ENCODE measurements around the gene DNAJC6. TPM values are rescaled to one million over a fixed set of nuclear protein-coding genes. Genes with fewer than 3 reads are reported as not detected.

Gene DNAJC6
- total RNA-seq, 4 donors from 2014 or later, result 0.11 to 1.3 (median 0.34) TPM

DNA sequence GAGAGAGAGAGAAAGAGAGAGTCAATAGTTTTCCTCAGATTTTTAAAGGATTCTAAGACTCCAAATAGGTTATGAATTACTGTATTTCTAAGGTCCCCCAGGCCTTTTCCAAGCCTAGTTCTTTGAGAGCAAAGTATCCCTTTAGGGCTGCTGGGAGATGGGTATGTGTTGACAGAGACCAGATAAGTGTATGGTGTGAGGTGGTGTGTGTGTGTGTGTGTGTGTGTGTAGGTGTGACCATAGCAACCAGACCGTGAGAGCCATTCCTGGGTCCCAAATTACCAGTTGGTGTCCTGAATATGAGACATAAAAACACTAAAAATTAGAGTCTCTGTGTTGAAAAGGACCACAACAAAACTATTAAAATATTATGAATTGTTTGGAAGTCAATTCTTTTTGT lies 41.7 kb upstream of the DNAJC6 start:
- Histone ChIP-seq H3K27ac (no peak overlapping the region), H3K4me3 (no peak overlapping the region), H3K9me3 (no peaks in the 10 kb centered on the region), H3K4me1 (peaks cover 8 to 23% (median 12%) of the 10 kb centered on the region in 3 donors), H3K36me3 (no peaks in the 10 kb centered on the region), H3K27me3 (peaks cover 0 to 33% (median 0%) of the 10 kb centered on the region in 4 donors)
- 67 to 75% methylated on average over 1 of the region's 1 CpG for WGBS, 2 donors
- intact Hi-C loops (cut with DNase I), result no loop called here
- TF ChIP-seq, protein P1, sequence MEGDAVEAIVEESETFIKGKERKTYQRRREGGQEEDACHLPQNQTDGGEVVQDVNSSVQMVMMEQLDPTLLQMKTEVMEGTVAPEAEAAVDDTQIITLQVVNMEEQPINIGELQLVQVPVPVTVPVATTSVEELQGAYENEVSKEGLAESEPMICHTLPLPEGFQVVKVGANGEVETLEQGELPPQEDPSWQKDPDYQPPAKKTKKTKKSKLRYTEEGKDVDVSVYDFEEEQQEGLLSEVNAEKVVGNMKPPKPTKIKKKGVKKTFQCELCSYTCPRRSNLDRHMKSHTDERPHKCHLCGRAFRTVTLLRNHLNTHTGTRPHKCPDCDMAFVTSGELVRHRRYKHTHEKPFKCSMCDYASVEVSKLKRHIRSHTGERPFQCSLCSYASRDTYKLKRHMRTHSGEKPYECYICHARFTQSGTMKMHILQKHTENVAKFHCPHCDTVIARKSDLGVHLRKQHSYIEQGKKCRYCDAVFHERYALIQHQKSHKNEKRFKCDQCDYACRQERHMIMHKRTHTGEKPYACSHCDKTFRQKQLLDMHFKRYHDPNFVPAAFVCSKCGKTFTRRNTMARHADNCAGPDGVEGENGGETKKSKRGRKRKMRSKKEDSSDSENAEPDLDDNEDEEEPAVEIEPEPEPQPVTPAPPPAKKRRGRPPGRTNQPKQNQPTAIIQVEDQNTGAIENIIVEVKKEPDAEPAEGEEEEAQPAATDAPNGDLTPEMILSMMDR (IDR thresholded peaks at IDR 0.05), result no peak
- no peak for TF ChIP-seq POLR2A (IDR thresholded peaks at IDR 0.05)
- no peak for DNase-seq

DNA sequence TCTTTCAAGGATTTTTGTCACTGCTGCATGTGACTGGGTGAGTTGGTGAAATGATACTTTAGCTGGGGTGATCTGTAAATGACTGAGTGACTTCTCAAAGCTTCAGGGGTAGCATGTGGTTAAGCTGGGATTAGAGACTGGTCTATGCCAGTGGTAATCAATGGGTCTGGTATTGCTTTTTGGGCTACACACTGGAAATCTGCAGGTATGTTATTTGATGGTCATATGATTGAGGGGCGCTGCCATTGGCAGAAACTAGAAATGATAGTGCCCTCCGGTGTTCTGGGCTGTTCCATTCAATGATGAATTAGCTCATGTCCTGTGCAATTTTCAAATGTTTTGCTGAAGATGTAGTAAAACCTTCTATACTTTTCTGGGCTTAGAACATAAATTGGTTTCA lies 39.7 kb upstream of the DNAJC6 start:
- H3K36me3 ChIP-seq, result no peaks in the 10 kb centered on the region
- H3K9me3 ChIP-seq, result no peaks in the 10 kb centered on the region
- peaks cover 0 to 25% (median 0%) of the 10 kb centered on the region in 4 donors for H3K27me3 ChIP-seq
- H3K4me3 ChIP-seq, result no peak overlapping the region
- no peak overlapping the region for H3K27ac ChIP-seq
- WGBS, 2 donors, result 60 to 72% methylated on average over 2 of the region's 2 CpGs
- intact Hi-C loops (cut with DNase I), result no loop called here
- peaks cover 8 to 19% (median 12%) of the 10 kb centered on the region in 3 donors for H3K4me1 ChIP-seq
- TF ChIP-seq POLR2A (IDR thresholded peaks at IDR 0.05), result no peak
- TF ChIP-seq, protein P1 (IDR thresholded peaks at IDR 0.05), result no peak
- DNase-seq, result no peak

DNA sequence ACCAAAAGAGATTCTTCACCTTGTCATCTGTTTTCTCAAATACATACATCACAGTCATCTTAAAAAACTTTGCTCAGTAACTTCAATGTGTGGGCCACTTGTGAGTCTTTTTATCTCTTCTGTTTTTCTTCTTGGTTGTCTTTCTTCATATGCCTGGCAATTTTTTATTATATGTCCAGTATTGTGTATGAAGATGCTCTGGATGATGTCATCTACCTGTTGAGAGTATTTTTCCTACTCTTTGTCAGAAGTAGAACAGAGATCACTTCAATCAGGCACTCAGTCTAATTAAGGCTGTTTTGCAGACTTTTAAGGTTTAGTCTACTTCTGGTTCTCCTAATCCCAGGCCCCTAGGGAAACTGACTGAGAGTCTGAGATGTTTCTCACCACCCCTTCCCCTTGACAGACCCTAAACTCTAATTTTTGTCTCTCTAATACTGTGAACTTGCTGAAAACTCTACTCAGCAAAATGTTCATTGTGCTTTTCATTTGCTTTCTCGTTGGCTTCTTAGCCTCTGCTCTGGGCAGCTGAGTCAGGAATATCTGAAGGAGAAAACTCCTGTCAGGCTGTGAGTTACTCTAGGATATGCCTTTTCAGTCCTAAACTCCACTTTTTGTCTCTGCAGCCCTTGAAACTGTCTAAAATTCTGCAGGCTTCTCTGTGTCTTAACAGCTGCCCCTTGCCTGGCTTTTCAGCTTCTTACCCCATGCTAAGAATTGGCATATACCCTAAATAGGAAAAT lies 33.0 kb upstream of the DNAJC6 start:
- Histone ChIP-seq H3K36me3 (no peaks in the 10 kb centered on the region), H3K4me3 (no peak overlapping the region), H3K4me1 (peaks cover 0 to 4% (median 0%) of the 10 kb centered on the region in 3 donors), H3K9me3 (no peaks in the 10 kb centered on the region), H3K27me3 (no peaks in the 10 kb centered on the region), H3K27ac (no peak overlapping the region)
- DNase-seq, result no peak
- no peak for TF ChIP-seq POLR2A (IDR thresholded peaks at IDR 0.05)
- TF ChIP-seq, protein P1 (IDR thresholded peaks at IDR 0.05), result no peak
- 44 to 57% methylated on average over 1 of the region's 1 CpG for WGBS, 2 donors
- intact Hi-C loops (cut with DNase I), result no loop called here

GRCh38 chr1:65277605-65278347 lies 31.6 kb upstream of the DNAJC6 start:
- peaks cover 0 to 4% (median 0%) of the 10 kb centered on the region in 3 donors for H3K4me1 ChIP-seq
- WGBS, 2 donors, result 56 to 66% methylated on average over 9 to 10 of the region's 10 CpGs
- H3K36me3 ChIP-seq, result no peaks in the 10 kb centered on the region
- no peak for DNase-seq
- no peak overlapping the region for H3K27ac ChIP-seq
- intact Hi-C loops (cut with DNase I), result no loop called here
- no peak overlapping the region for H3K4me3 ChIP-seq
- TF ChIP-seq, protein P1 (IDR thresholded peaks at IDR 0.05), result no peak
- no peak for TF ChIP-seq POLR2A (IDR thresholded peaks at IDR 0.05)
- no peaks in the 10 kb centered on the region for H3K9me3 ChIP-seq
- no peaks in the 10 kb centered on the region for H3K27me3 ChIP-seq

Measured in esophagus squamous epithelium (tissue), 5 donors.